CD4-positive, CD25-positive, alpha-beta regulatory T cell (primary cell): ENCODE results near the gene GRM5. TPM values are rescaled to one million over a fixed set of nuclear protein-coding genes. Genes with fewer than 3 reads are reported as not detected.
"Not testable (repeated sequence)": the region's sequence is repeated elsewhere in the genome, so short reads cannot be mapped to it uniquely, and the experiment has no call there.

Experiments used
- ATAC-seq, 2 donors: fragments of 150-1000 bp; cut with Tn5 transposase; one replicate each; pipeline ENCODE4 v1.10.0; 2021; ENCODE audit warnings: low read depth in 2 of 2, moderate number of reproducible peaks in 2 of 2, moderate library complexity in 1 of 2
- DNase-seq, 3 donors: peaks; one replicate each; pipeline versions ENCODE4 v3.0.0 to v3.0.0-alpha.2; 2012 to 2022; ENCODE audit warnings: mixed read lengths in 1 of 3
- H3K27ac ChIP-seq: one replicate; pipeline ENCODE4 v1.7.0; 2013; ENCODE audit warnings: mild to moderate bottlenecking, low read length; ENCODE audit not compliant: insufficient read depth, poor library complexity, severe bottlenecking
- H3K27me3 ChIP-seq: one replicate; pipeline ENCODE4 v1.7.0; 2013; ENCODE audit warnings: low read length; ENCODE audit not compliant: control insufficient read depth, insufficient read depth
- H3K36me3 ChIP-seq: one replicate; pipeline ENCODE4 v1.7.0; 2013; ENCODE audit warnings: mild to moderate bottlenecking, low read length, moderate library complexity; ENCODE audit not compliant: control insufficient read depth, insufficient read depth
- H3K4me1 ChIP-seq: 2 replicates; pipeline ENCODE4 v1.7.0; 2013; ENCODE audit warnings: mild to moderate bottlenecking, low read length; ENCODE audit not compliant: insufficient read depth, control insufficient read depth, poor library complexity, severe bottlenecking
- H3K4me3 ChIP-seq: one replicate; pipeline ENCODE4 v1.7.0; 2013; ENCODE audit warnings: low read depth, mild to moderate bottlenecking, low read length, moderate library complexity
- H3K9me3 ChIP-seq, 2 experiments: 1 replicate in 1 of 2; 2 replicates in 1 of 2; pipeline ENCODE4 v1.7.0; 2013; ENCODE audit warnings: low read length in 2 of 2, mild to moderate bottlenecking in 1 of 2, moderate library complexity in 1 of 2; ENCODE audit not compliant: control insufficient read depth in 2 of 2
- H3K27ac Mint-ChIP-seq, 3 donors: one replicate each; pipeline ENCODE4 v1.8.0; 2020 to 2022; ENCODE audit warnings: mild to moderate bottlenecking in 3 of 3, mixed read lengths in 3 of 3, moderate library complexity in 2 of 3
- H3K27me3 Mint-ChIP-seq: one replicate; pipeline ENCODE4 v1.8.0; 2022; ENCODE audit warnings: mild to moderate bottlenecking, mixed read lengths
- H3K36me3 Mint-ChIP-seq: one replicate; pipeline ENCODE4 v1.8.0; 2020; ENCODE audit warnings: mixed read lengths
- H3K4me1 Mint-ChIP-seq, 4 donors: one replicate each; pipeline ENCODE4 v1.8.0; 2020 to 2022; ENCODE audit warnings: mixed read lengths in 4 of 4, mild to moderate bottlenecking in 1 of 4
- H3K4me3 Mint-ChIP-seq, 4 donors: one replicate each; pipeline ENCODE4 v1.8.0; 2020 to 2022; ENCODE audit warnings: mild to moderate bottlenecking in 4 of 4, mixed read lengths in 4 of 4, moderate library complexity in 3 of 4
- H3K9me3 Mint-ChIP-seq, 7 donors: one replicate each; pipeline ENCODE4 v1.8.0; 2020 to 2022; ENCODE audit warnings: mixed read lengths in 7 of 7, mild to moderate bottlenecking in 3 of 7, moderate library complexity in 2 of 7
- polyA plus RNA-seq, 4 donors: library from polyadenylated mRNA; unstranded; fragments of 300-500 nt; fragmentation: Illumina TruSeq; gene quantifications; one replicate each; pipeline ENCODE4 v1.2.3, GENCODE V29; 2021
- total RNA-seq: library from RNA; stranded (reverse); gene quantifications from one replicate; pipeline ENCODE4 v1.2.3, GENCODE V29; 2022

Gene GRM5
- total and polyA plus RNA-seq, 5 donors from 2014 or later: not detected

DNA sequence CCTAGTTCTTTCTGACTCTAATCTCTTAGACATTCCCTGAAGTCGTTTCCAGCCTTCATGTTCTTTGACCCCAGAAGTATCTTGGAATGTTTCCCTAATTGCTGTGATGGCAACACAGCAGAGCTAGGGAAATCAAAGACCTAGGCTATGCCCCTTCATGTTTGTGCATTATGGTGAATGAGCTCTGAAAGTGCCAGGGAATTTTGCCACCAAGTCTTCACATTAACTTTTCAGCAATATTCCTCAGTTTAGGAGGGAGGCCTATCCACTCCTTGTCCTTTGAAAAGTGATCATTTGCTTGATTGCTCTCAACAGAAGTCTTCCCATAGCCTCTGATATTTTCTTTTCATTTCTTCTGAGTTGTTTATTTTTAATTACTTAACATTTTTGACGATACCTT is 164.3 kb downstream of the GRM5 start:
- H3K36me3 ChIP-seq, H3K27ac Mint-ChIP-seq, H3K27me3 Mint-ChIP-seq, H3K9me3 ChIP-seq, H3K9me3 Mint-ChIP-seq, H3K4me3 ChIP-seq, ATAC-seq, H3K27ac ChIP-seq, H3K27me3 ChIP-seq, H3K36me3 Mint-ChIP-seq, H3K4me1 ChIP-seq, H3K4me1 Mint-ChIP-seq, DNase-seq: not testable (repeated sequence)
- H3K4me3 Mint-ChIP-seq: peak overlapping the region in 1 of 4 donors; percentile 21

DNA sequence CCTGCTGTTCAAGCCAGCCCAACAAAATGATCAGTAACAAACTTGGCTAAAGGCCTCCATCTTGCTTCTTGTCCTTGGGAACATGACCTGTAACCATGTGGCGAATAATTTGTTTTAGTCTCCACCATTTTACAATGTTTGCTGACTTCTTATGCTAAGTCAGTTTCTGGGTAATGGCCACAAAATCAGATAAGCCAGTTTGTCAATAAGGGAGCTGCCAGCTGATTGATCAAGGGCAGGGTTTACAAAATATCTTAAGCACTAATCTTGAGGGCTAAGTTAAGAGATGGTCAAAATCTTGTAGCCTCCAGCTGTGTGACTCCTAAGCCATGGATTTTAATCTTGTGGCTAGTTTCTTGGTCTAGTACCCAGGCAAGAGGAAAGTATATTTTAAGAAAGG is 176.9 kb downstream of the GRM5 start:
- H3K27ac ChIP-seq, H3K4me3 Mint-ChIP-seq, H3K27me3 ChIP-seq, ATAC-seq, DNase-seq, H3K27ac Mint-ChIP-seq, H3K36me3 ChIP-seq, H3K36me3 Mint-ChIP-seq, H3K27me3 Mint-ChIP-seq, H3K4me1 ChIP-seq, H3K9me3 ChIP-seq, H3K4me3 ChIP-seq: not testable (repeated sequence)
- Mint-ChIP-seq H3K9me3 (peaks cover 0 to 27% (median 10%) of the 10 kb centered on the region in 7 donors), H3K4me1 (peaks cover 0 to 14% (median 0%) of the 10 kb centered on the region in 4 donors)

DNA sequence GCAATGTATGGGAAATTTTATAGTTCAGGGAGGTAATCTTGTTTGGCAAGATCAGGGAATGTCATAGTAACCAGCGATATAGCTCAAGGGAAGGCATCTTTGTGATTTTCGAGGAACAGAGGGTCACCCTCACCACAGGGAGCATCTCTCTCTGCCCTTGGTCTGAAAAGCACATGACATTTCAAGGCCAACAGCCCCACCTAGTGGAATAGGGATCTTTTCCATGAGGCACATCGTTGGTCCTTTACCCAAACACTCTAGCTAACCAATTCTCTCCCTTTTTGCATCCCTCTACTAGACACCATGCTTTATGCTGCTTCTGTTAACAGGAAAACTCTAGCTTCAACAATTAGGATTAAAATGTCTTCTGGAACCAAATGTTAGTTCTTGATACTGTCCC is 179.0 kb downstream of the GRM5 start:
- no peak overlapping the region for H3K4me3 Mint-ChIP-seq
- no peaks in the 10 kb centered on the region for H3K27me3 ChIP-seq
- no peak overlapping the region for H3K27ac Mint-ChIP-seq
- DNase-seq (peak; percentile 3 to 47 (median 37)), ATAC-seq (no peak)
- H3K36me3 Mint-ChIP-seq: peaks cover 4% of the 10 kb centered on the region
- H3K27ac ChIP-seq: no peak overlapping the region
- no peaks in the 10 kb centered on the region for H3K36me3 ChIP-seq
- H3K9me3 ChIP-seq: peaks cover 0 to 2% of the 10 kb centered on the region in 2 experiments
- no peaks in the 10 kb centered on the region for H3K27me3 Mint-ChIP-seq
- no peaks in the 10 kb centered on the region for H3K4me1 Mint-ChIP-seq
- no peak overlapping the region for H3K4me3 ChIP-seq
- H3K9me3 Mint-ChIP-seq: peaks cover 0 to 35% (median 10%) of the 10 kb centered on the region in 7 donors
- no peaks in the 10 kb centered on the region for H3K4me1 ChIP-seq

DNA sequence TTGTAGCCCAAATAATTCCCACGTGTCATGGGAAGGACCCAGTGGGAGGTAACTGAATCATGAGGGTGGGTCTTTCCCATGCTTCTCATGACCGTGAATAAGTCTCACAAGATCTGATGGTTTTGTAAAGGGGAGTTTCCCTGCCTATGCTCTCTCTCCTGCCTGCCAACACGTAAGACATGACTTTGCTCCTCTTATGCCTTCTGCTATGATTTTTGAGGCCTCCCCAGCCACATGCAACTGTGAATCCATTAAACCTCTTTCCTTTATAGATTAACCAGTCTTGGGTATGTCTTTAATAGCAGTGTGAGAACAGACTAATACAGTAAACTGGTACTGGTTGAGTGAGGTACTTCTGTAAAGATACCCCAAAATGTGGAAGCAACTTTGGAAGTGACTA is 183.0 kb downstream of the GRM5 start:
- peaks cover 0 to 32% (median 10%) of the 10 kb centered on the region in 7 donors for H3K9me3 Mint-ChIP-seq
- not testable (repeated sequence) for H3K36me3 ChIP-seq, H3K4me3 Mint-ChIP-seq, H3K4me3 ChIP-seq, H3K9me3 ChIP-seq, H3K4me1 Mint-ChIP-seq, H3K27ac Mint-ChIP-seq, H3K4me1 ChIP-seq, H3K36me3 Mint-ChIP-seq, DNase-seq, H3K27ac ChIP-seq, H3K27me3 Mint-ChIP-seq, H3K27me3 ChIP-seq, ATAC-seq

DNA sequence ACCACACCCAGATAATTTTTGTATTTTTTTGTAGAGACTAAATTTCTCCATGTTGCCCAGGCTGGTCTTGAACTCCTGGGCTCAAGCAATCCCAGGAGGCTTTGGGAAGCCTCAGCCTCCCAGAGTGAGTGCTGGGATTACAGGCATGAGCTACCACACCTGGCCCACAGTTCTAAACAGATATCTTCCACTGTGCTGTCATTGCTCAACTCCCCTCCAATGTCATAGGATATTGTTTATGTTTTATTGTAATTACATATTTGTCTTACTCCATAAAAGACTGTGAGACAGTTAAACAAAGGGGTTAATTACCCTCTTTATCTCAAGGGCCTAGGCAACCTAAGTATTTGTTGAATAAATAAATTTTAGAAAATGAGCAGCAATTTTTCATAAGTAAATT is 204.2 kb downstream of the GRM5 start:
- Mint-ChIP-seq H3K27me3 (no peaks in the 10 kb centered on the region), H3K4me3 (no peak overlapping the region), H3K9me3 (peaks cover 0 to 5% (median 0%) of the 10 kb centered on the region in 7 donors), H3K36me3 (no peaks in the 10 kb centered on the region), H3K4me1 (peaks cover 0 to 3% (median 0%) of the 10 kb centered on the region in 4 donors), H3K27ac (no peak overlapping the region)
- no peaks in the 10 kb centered on the region for H3K4me1 ChIP-seq
- no peak overlapping the region for H3K27ac ChIP-seq
- H3K36me3 ChIP-seq: no peaks in the 10 kb centered on the region
- H3K27me3 ChIP-seq: no peaks in the 10 kb centered on the region
- no peak for DNase-seq
- H3K4me3 ChIP-seq: no peak overlapping the region
- no peaks in the 10 kb centered on the region for H3K9me3 ChIP-seq
- no peak for ATAC-seq

DNA sequence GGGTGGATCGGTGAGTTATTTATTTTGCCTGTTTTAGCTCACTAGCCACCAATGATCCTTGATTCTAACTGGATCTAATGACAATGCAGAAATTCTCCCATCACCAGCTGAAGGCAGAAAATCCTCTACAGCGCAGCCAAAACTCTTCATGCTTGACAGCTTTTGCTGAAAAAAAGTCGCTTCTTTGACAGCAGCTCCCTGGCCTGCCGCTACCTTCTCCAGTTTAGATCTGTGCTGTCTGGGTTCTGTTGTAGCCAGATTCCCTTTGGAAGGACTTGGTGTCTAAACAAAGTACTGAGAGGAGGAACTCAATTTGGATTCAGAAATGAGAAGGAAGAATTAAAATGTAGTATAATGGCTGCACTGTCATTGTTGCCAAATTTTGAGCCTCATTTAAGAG is 205.4 kb downstream of the GRM5 start:
- H3K27ac ChIP-seq, H3K4me3 ChIP-seq, H3K4me1 ChIP-seq, H3K27me3 ChIP-seq, ATAC-seq, H3K4me1 Mint-ChIP-seq, H3K9me3 Mint-ChIP-seq, H3K36me3 ChIP-seq, H3K36me3 Mint-ChIP-seq, H3K27me3 Mint-ChIP-seq, H3K9me3 ChIP-seq, H3K4me3 Mint-ChIP-seq, H3K27ac Mint-ChIP-seq, DNase-seq: not testable (repeated sequence)

DNA sequence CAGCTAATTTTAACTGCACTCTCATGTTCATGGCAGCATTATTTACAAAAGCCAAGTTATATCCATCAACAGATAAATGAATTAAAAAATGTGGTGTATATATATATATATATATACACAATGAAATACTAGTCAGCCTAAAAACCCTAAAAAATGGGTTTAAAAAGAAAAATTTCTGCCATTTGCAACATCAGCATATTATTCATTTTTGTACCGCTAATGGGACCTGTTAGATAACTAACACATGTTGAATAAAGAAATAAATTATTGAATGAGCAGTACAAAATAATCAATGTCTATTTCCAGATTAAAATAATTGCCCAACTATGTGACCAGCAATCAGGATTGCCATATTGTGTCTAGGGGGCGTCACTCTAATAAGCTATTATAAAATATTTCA is 211.8 kb downstream of the GRM5 start:
- not testable (repeated sequence) for H3K27me3 ChIP-seq, DNase-seq, H3K4me3 Mint-ChIP-seq, H3K9me3 ChIP-seq, ATAC-seq, H3K4me3 ChIP-seq, H3K36me3 ChIP-seq, H3K27me3 Mint-ChIP-seq, H3K9me3 Mint-ChIP-seq, H3K27ac Mint-ChIP-seq, H3K4me1 ChIP-seq, H3K27ac ChIP-seq, H3K4me1 Mint-ChIP-seq, H3K36me3 Mint-ChIP-seq

DNA sequence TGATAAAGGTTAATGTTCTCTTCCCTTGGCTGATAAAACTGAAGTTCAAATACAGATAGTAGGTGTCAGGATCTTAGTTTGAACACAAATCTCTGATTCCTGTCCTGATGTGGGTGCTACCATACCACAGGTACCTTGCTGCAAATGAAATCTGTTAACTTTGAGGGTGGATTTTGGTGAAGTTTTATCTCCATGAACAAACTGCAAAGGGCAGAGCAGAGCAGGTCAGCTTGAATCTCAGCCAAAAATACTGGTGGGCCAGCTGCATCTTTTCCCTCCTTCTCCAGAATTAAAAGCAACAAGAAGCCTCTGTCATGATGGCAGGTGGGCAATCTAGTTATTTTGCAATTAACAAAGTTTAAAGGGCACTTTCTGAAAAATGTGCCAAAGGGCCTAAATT is 214.2 kb downstream of the GRM5 start:
- H3K9me3 ChIP-seq, H3K4me3 Mint-ChIP-seq, H3K27ac Mint-ChIP-seq, H3K36me3 ChIP-seq, H3K4me1 Mint-ChIP-seq, DNase-seq, H3K4me3 ChIP-seq, H3K27me3 ChIP-seq, ATAC-seq, H3K9me3 Mint-ChIP-seq, H3K27ac ChIP-seq, H3K27me3 Mint-ChIP-seq, H3K36me3 Mint-ChIP-seq, H3K4me1 ChIP-seq: not testable (repeated sequence)
